HepG2 (cell line): ENCODE measurements around the gene SDR39U1.

ENCODE experiments used
- AGO1 ChIP-seq: fragments of 200-400 bp; formaldehyde crosslinking; IDR thresholded peaks from 2 replicates; pipeline ENCODE4 v1.6.1; 2017; ENCODE audit warnings: mild to moderate bottlenecking, low read depth, low read length, moderate library complexity; ENCODE audit not compliant: poor library complexity, severe bottlenecking
- SP2 ChIP-seq: sonication (generic); formaldehyde crosslinking; IDR thresholded peaks from 2 replicates; pipeline ENCODE4 v1.5.1; 2020; ENCODE audit warnings: mild to moderate bottlenecking, missing genetic modification reagents

- no peak for TF ChIP-seq AGO1
- no peak for TF ChIP-seq SP2
Measured at GRCh38 chr14:24430682-24431568, 11.7 kb downstream of the SDR39U1 start.
